Osteoblast (primary cell): ENCODE measurements around the gene PIK3R5. TPM values are rescaled to one million over a fixed set of nuclear protein-coding genes. Genes with fewer than 3 reads are reported as not detected.

Experiments
- DNase-seq: peaks from one replicate; pipeline ENCODE4 v3.0.0; 2011; ENCODE audit warnings: low spot score, mixed read lengths; ENCODE audit not compliant: insufficient read length; ENCODE audit errors: missing footprints
- H2AFZ ChIP-seq: 2 replicates; pipeline ENCODE4 v1.6.0; 2011; ENCODE audit warnings: mild to moderate bottlenecking, low read length
- H3K27ac ChIP-seq: 2 replicates; pipeline ENCODE4 v1.5.1; 2011; ENCODE audit warnings: mild to moderate bottlenecking, low read depth, low read length, moderate library complexity
- H3K27me3 ChIP-seq: 2 replicates; pipeline ENCODE4 v1.6.0; 2012; ENCODE audit warnings: mild to moderate bottlenecking, control low read depth, inconsistent platforms, low read length, moderate library complexity; ENCODE audit not compliant: insufficient read depth
- H3K36me3 ChIP-seq: 2 replicates; pipeline ENCODE4 v1.5.1; 2011; ENCODE audit warnings: mild to moderate bottlenecking, low read length, control low read depth, moderate library complexity; ENCODE audit not compliant: insufficient read depth
- H3K4me1 ChIP-seq: 2 replicates; pipeline ENCODE4 v1.5.1; 2011; ENCODE audit warnings: mild to moderate bottlenecking, low read length, control low read depth, moderate library complexity; ENCODE audit not compliant: insufficient read depth
- H3K4me2 ChIP-seq: 2 replicates; pipeline ENCODE4 v1.6.0; 2011; ENCODE audit warnings: mild to moderate bottlenecking, low read length; ENCODE audit not compliant: insufficient read depth
- H3K4me3 ChIP-seq: fragments of 200-600 bp; sonication (generic); 3 replicates; pipeline ENCODE4 v1.5.1; 2012; ENCODE audit warnings: mild to moderate bottlenecking, low read length, inconsistent platforms; ENCODE audit not compliant: insufficient read depth
- H3K79me2 ChIP-seq: 2 replicates; pipeline ENCODE4 v1.6.0; 2012; ENCODE audit warnings: mild to moderate bottlenecking, low read length, control low read depth, inconsistent platforms; ENCODE audit not compliant: insufficient read depth
- H3K9me3 ChIP-seq: 2 replicates; pipeline ENCODE4 v1.5.1; 2011; ENCODE audit warnings: low read depth, low read length, control low read depth
- H4K20me1 ChIP-seq: 2 replicates; pipeline ENCODE4 v1.6.0; 2012; ENCODE audit warnings: mild to moderate bottlenecking, low read length, control low read depth; ENCODE audit not compliant: insufficient read depth
- CTCF ChIP-seq: IDR thresholded peaks from 2 replicates; pipeline ENCODE4 v1.5.1; 2011; ENCODE audit warnings: mild to moderate bottlenecking, low read depth, low read length, moderate library complexity; ENCODE audit errors: extremely low read depth
- total RNA-seq: library from RNA; depleted of rRNA; stranded (reverse); fragments of >200 nt; gene quantifications from 2 replicates; pipeline ENCODE4 v1.2.3, GENCODE V29; 2012

Gene PIK3R5
- total RNA-seq, 1 donor: 0.36 TPM

GRCh38 chr17:8963647-8964258, 1.8 kb downstream of the PIK3R5 start:
- no peak for TF ChIP-seq CTCF
- Histone ChIP-seq H4K20me1 (no peaks in the 10 kb centered on the region), H3K79me2 (no peaks in the 10 kb centered on the region), H3K9me3 (no peaks in the 10 kb centered on the region), H2AFZ (no peak overlapping the region), H3K4me3 (no peak overlapping the region), H3K27ac (no peak overlapping the region), H3K4me2 (no peak overlapping the region), H3K27me3 (peaks cover 24% of the 10 kb centered on the region), H3K36me3 (no peaks in the 10 kb centered on the region), H3K4me1 (no peaks in the 10 kb centered on the region)
- no peak for DNase-seq

- peaks cover 24% of the 10 kb centered on the region for H3K27me3 ChIP-seq
- no peak overlapping the region for H3K4me2 ChIP-seq
- no peaks in the 10 kb centered on the region for H3K9me3 ChIP-seq
- H4K20me1 ChIP-seq: no peaks in the 10 kb centered on the region
- no peaks in the 10 kb centered on the region for H3K79me2 ChIP-seq
- no peak overlapping the region for H2AFZ ChIP-seq
- DNase-seq: no peak
- no peak overlapping the region for H3K27ac ChIP-seq
- TF ChIP-seq CTCF: no peak
- no peaks in the 10 kb centered on the region for H3K36me3 ChIP-seq
- no peak overlapping the region for H3K4me3 ChIP-seq
- H3K4me1 ChIP-seq: no peaks in the 10 kb centered on the region
Measured at GRCh38 chr17:8963014-8963413, 2.5 kb downstream of the PIK3R5 start.

GRCh38 chr17:8961829-8962228, 3.7 kb downstream of the PIK3R5 start:
- Histone ChIP-seq H3K9me3 (no peaks in the 10 kb centered on the region), H2AFZ (no peak overlapping the region), H3K4me1 (no peaks in the 10 kb centered on the region), H4K20me1 (no peaks in the 10 kb centered on the region), H3K79me2 (no peaks in the 10 kb centered on the region), H3K4me3 (no peak overlapping the region), H3K27me3 (peaks cover 27% of the 10 kb centered on the region), H3K4me2 (no peak overlapping the region), H3K27ac (no peak overlapping the region), H3K36me3 (no peaks in the 10 kb centered on the region)
- TF ChIP-seq CTCF: no peak
- no peak for DNase-seq

DNA sequence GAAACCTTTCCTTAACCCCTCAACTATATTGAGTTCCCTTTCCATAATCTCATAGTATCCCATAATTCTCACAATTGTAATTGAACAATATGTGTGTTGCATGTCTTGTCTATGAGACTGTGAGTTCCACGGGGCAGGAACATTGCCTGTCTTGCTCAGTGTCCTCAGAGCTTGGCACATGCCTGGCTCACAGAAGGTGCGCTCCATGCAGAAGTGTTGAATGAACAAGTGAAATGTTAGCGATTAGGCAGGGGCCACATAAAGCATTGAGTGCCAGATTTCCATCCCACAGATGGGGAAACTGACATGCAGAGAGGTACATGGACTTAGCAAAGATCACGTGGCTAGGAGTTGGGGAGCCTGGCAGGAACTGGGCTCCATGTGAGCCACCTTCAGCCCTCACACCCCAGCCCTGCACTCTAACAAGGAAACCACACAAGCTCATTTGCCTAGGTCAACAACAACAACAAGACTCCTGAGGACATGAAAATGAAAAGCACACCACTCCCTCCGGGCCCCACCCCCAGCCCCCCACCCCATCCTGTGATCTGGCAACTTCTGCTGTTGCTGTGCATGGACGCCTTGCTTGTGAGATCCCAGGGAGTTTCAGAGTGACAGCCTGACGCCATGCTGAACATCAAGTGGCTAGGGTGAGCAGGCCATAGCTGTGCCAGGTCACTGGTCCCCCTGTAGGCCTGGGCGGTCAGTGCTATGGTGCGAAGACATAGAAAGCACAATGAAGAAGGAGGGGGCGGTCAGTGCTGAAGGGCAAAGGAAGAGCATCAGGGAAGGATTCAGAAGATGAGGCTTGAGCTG, 5.0 kb downstream of the PIK3R5 start:
- Histone ChIP-seq H3K79me2 (no peaks in the 10 kb centered on the region), H3K27me3 (peaks cover 19% of the 10 kb centered on the region), H4K20me1 (no peaks in the 10 kb centered on the region), H3K36me3 (no peaks in the 10 kb centered on the region), H3K27ac (no peak overlapping the region), H2AFZ (no peak overlapping the region), H3K4me1 (no peaks in the 10 kb centered on the region), H3K4me3 (no peak overlapping the region), H3K4me2 (no peak overlapping the region), H3K9me3 (no peaks in the 10 kb centered on the region)
- no peak for DNase-seq
- no peak for TF ChIP-seq CTCF
